Activated CD4-positive, CD25-positive, alpha-beta regulatory T cell treated with anti-CD3 and anti-CD28 coated beads, Interleukin-2, amount 50 U/mL, for 16 hours (primary cell): ENCODE data around the gene MATCAP1.

ENCODE experiments used
- DNase-seq: peaks from one replicate; pipeline ENCODE4 v3.0.0-alpha.2; 2020; ENCODE audit warnings: low read depth, low spot score

The MATCAP1 gene

GRCh38 chr16:67156143-67156844, 27.5 kb downstream of the MATCAP1 start:
- DNase-seq = no peak

- DNase-seq = peak; percentile 61
Observed at GRCh38 chr16:67155295-67156142, 28.2 kb downstream of the MATCAP1 start.

- no peak for DNase-seq
Observed at GRCh38 chr16:67154578-67155294, 29.0 kb downstream of the MATCAP1 start.

- DNase-seq = no peak
Observed at GRCh38 chr16:67151431-67152097, 32.2 kb downstream of the MATCAP1 start.

- DNase-seq = no peak
Observed at GRCh38 chr16:67150833-67151396, 32.8 kb downstream of the MATCAP1 start, which contains the start of gene B3GNT9. Gene B3GNT9 (minus strand): TSS chr16:67150998. CDS start chr16:67150485, 513 bp downstream.

GRCh38 chr16:67150047-67150832, 33.5 kb downstream of the MATCAP1 start:
- DNase-seq = no peak

GRCh38 chr16:67149276-67150046, 34.3 kb downstream of the MATCAP1 start:
- DNase-seq = no peak

GRCh38 chr16:67148656-67149275, 35.0 kb downstream of the MATCAP1 start:
- no peak for DNase-seq

- no peak for DNase-seq
Observed at GRCh38 chr16:67148221-67148620, 35.5 kb downstream of the MATCAP1 start.

- no peak for DNase-seq
Observed at GRCh38 chr16:67147437-67148140, 36.2 kb downstream of the MATCAP1 start.

GRCh38 chr16:67146523-67147357, 37.0 kb downstream of the MATCAP1 start:
- DNase-seq = no peak

GRCh38 chr16:67145746-67146145, 38.0 kb downstream of the MATCAP1 start:
- no peak for DNase-seq

- no peak for DNase-seq
Observed at GRCh38 chr16:67144943-67145342, 38.8 kb downstream of the MATCAP1 start.

GRCh38 chr16:67142342-67142741, 41.4 kb downstream of the MATCAP1 start:
- no peak for DNase-seq

- DNase-seq = no peak
Observed at GRCh38 chr16:67141391-67141790, 42.4 kb downstream of the MATCAP1 start.

GRCh38 chr16:67137605-67138004, 46.2 kb downstream of the MATCAP1 start:
- DNase-seq = no peak

- no peak for DNase-seq
Observed at GRCh38 chr16:67129422-67129821, 54.3 kb downstream of the MATCAP1 start.

GRCh38 chr16:67128887-67129286, 54.9 kb downstream of the MATCAP1 start:
- DNase-seq = no peak
